SK-N-SH (cell line): ENCODE data around the gene HAPLN2. TPM values are rescaled to one million over a fixed set of nuclear protein-coding genes. Genes with fewer than 3 reads are reported as not detected.

ENCODE experiments used
- CTCF ChIA-PET: fragments of 300-600, 350-600 bp; formaldehyde crosslinking; extraction: SDS; loops from one replicate; lab custom pipeline; 2021; lab: Yijun Ruan, JAX
- POLR2A ChIA-PET: fragments of 350-600 bp; sonication (Branson Sonifier 250); formaldehyde crosslinking; extraction: SDS; loops from one replicate; lab custom pipeline; 2020; ENCODE audit warnings: antibody characterized with exemption, inconsistent platforms; lab: Yijun Ruan, JAX
- DNase-seq: peaks from one replicate; pipeline ENCODE4 v3.0.0; 2012
- H2AFZ ChIP-seq: fragments of 200-600 bp; sonication (generic); 2 replicates; pipeline ENCODE4 v1.8.1; 2016; ENCODE audit warnings: antibody characterized with exemption, mild to moderate bottlenecking, low read depth
- H3F3A ChIP-seq: fragments of 200-600 bp; sonication (generic); replicated peaks from 2 replicates; pipeline ENCODE3; 2016; ENCODE audit warnings: antibody characterized with exemption, mild to moderate bottlenecking; ENCODE audit not compliant: insufficient read depth
- H3K27ac ChIP-seq, 2 experiments: fragments of 200-500 bp in 1 of 2; fragments of 200-600 bp in 1 of 2; sonication (Bioruptor generic) in 1 of 2; sonication (generic), shearing (Covaris generic) in 1 of 2; 2 replicates each; pipeline versions ENCODE4 v1.5.1 to v1.6.1; 2014 to 2016; ENCODE audit warnings: low read depth in 2 of 2, inconsistent platforms in 1 of 2, low read length in 1 of 2, mild to moderate bottlenecking in 1 of 2, mixed read lengths in 1 of 2
- H3K27me3 ChIP-seq: fragments of 200-600 bp; sonication (generic), shearing (Covaris generic); 2 replicates; pipeline ENCODE4 v1.6.1; 2016; ENCODE audit warnings: mixed run types; ENCODE audit not compliant: insufficient read depth
- H3K36me3 ChIP-seq, 2 experiments: fragments of 200-500 bp in 1 of 2; fragments of 200-600 bp in 1 of 2; sonication (Bioruptor generic) in 1 of 2; sonication (generic) in 1 of 2; replicated peaks in 1 of 2; 2 replicates each; pipeline versions ENCODE3 to v1.5.1; 2014 to 2016; ENCODE audit warnings: low read length in 1 of 2, mild to moderate bottlenecking in 1 of 2; ENCODE audit not compliant: insufficient read depth in 2 of 2, control insufficient read depth in 1 of 2
- H3K4me1 ChIP-seq, 2 experiments: fragments of 200-500 bp in 1 of 2; fragments of 200-600 bp in 1 of 2; sonication (Bioruptor generic) in 1 of 2; sonication (generic), shearing (Covaris generic) in 1 of 2; 2 replicates each; pipeline versions ENCODE4 v1.5.1 to v1.6.1; 2014 to 2016; ENCODE audit warnings: low read depth in 1 of 2, low read length in 1 of 2, mixed run types in 1 of 2; ENCODE audit not compliant: insufficient read depth in 2 of 2, control insufficient read depth in 1 of 2
- H3K4me2 ChIP-seq: fragments of 200-600 bp; sonication (generic), shearing (Covaris generic); 2 replicates; pipeline ENCODE4 v1.6.1; 2017; ENCODE audit warnings: mixed run types
- H3K4me3 ChIP-seq, 2 experiments: fragments of 200-500 bp in 1 of 2; fragments of 200-600 bp in 1 of 2; sonication (Bioruptor generic) in 1 of 2; sonication (generic), shearing (Covaris generic) in 1 of 2; 2 replicates each; pipeline versions ENCODE4 v1.5.1 to v1.8.1; 2014 to 2016; ENCODE audit warnings: low read depth in 2 of 2, inconsistent platforms in 1 of 2, low read length in 1 of 2, mild to moderate bottlenecking in 1 of 2, mixed read lengths in 1 of 2, moderate library complexity in 1 of 2
- H3K79me2 ChIP-seq: fragments of 200-600 bp; sonication (generic); 2 replicates; pipeline ENCODE4 v1.8.1; 2017; ENCODE audit warnings: mild to moderate bottlenecking; ENCODE audit not compliant: insufficient read depth
- H3K9ac ChIP-seq: fragments of 200-600 bp; sonication (generic); 2 replicates; pipeline ENCODE4 v1.6.1; 2017; ENCODE audit warnings: mixed run types
- H3K9me2 ChIP-seq: fragments of 200-600 bp; sonication (generic); 2 replicates; pipeline ENCODE4 v1.6.1; 2017; ENCODE audit warnings: mixed run types
- H3K9me3 ChIP-seq: fragments of 200-600 bp; sonication (generic); 2 replicates; pipeline ENCODE4 v1.6.1; 2017; ENCODE audit warnings: mixed run types, mild to moderate bottlenecking, moderate library complexity
- H4K20me1 ChIP-seq: fragments of 200-600 bp; sonication (generic); 2 replicates; pipeline ENCODE4 v1.6.1; 2017; ENCODE audit warnings: mild to moderate bottlenecking, mixed run types; ENCODE audit not compliant: insufficient read depth
- CTCF ChIP-seq: fragments of 200-600 bp; sonication (generic); IDR thresholded peaks from 2 replicates; pipeline ENCODE4 v1.6.1; 2017; ENCODE audit warnings: antibody characterized with exemption, mild to moderate bottlenecking, moderate library complexity
- EP300 ChIP-seq, 2 experiments: IDR thresholded peaks; 2 replicates each; pipeline versions ENCODE4 v1.4.0 to v1.6.1; 2012; ENCODE audit warnings: borderline replicate concordance in 1 of 2, low read depth in 1 of 2, low read length in 1 of 2
- EZH2phosphoT487 ChIP-seq: fragments of 200-600 bp; sonication (generic); IDR thresholded peaks from 2 replicates; pipeline ENCODE4 v1.6.1; 2017; ENCODE audit warnings: low read depth, mixed run types, mild to moderate bottlenecking, antibody characterized with exemption, moderate library complexity, borderline replicate concordance
- FOXJ3 ChIP-seq: sonication (generic); formaldehyde crosslinking; IDR thresholded peaks from 2 replicates; pipeline ENCODE4 v1.5.1; 2020; ENCODE audit warnings: mild to moderate bottlenecking, missing genetic modification reagents
- FOXM1 ChIP-seq: IDR thresholded peaks from 2 replicates; pipeline ENCODE4 v1.4.0; 2012; ENCODE audit warnings: low read depth, mild to moderate bottlenecking
- GABPA ChIP-seq: IDR thresholded peaks from 2 replicates; pipeline ENCODE4 v1.4.0; 2012; ENCODE audit warnings: low read depth, mild to moderate bottlenecking
- GATA2 ChIP-seq: sonication (generic); formaldehyde crosslinking; IDR thresholded peaks from 2 replicates; pipeline ENCODE4 v1.5.0; 2020; ENCODE audit warnings: mild to moderate bottlenecking, missing genetic modification reagents
- MEF2A ChIP-seq: IDR thresholded peaks from 2 replicates; pipeline ENCODE4 v1.4.0; 2012; ENCODE audit warnings: low read depth, borderline replicate concordance
- MXI1 ChIP-seq: IDR thresholded peaks from 2 replicates; pipeline ENCODE4 v1.6.1; 2012; ENCODE audit warnings: mild to moderate bottlenecking, low read depth, low read length, improper control_type of control experiment
- RAD21 ChIP-seq: IDR thresholded peaks from 2 replicates; pipeline ENCODE4 v1.6.1; 2012; ENCODE audit warnings: mild to moderate bottlenecking, low read length
- RCOR1 ChIP-seq: fragments of 150-350 bp; IDR thresholded peaks from 2 replicates; pipeline ENCODE4 v1.6.1; 2017; ENCODE audit warnings: antibody characterized with exemption, low read length
- RFX5 ChIP-seq: IDR thresholded peaks from 2 replicates; pipeline ENCODE4 v1.6.1; 2012; ENCODE audit warnings: mild to moderate bottlenecking, improper control_type of control experiment, low read length
- SMC3 ChIP-seq: IDR thresholded peaks from 2 replicates; pipeline ENCODE4 v1.6.1; 2012; ENCODE audit warnings: low read depth, low read length, improper control_type of control experiment
- TAF1 ChIP-seq: IDR thresholded peaks from 2 replicates; pipeline ENCODE4 v1.6.1; 2012; ENCODE audit warnings: low read depth, mild to moderate bottlenecking, low read length, moderate library complexity, borderline replicate concordance
- TEAD4 ChIP-seq: IDR thresholded peaks from 2 replicates; pipeline ENCODE4 v1.4.0; 2012; ENCODE audit warnings: mild to moderate bottlenecking, borderline replicate concordance; ENCODE audit not compliant: insufficient read depth
- WGBS: methylation state at CpG from one replicate; pipeline ENCODE4 v1.1.6; 2017; ENCODE audit warnings: low lambda C conversion rate; 5-methylcytosine and 5-hydroxymethylcytosine counted together
- polyA plus RNA-seq, 3 experiments: library from polyadenylated mRNA; depleted of rRNA; stranded (reverse); fragments of >200 nt; gene quantifications; 2 replicates each; pipeline ENCODE4 v1.2.3, GENCODE V29; 2012
- TF ChIP-seq, protein P1 (sequence below): IDR thresholded peaks from 2 replicates; pipeline ENCODE4 v1.4.0; 2012; ENCODE audit warnings: low read depth
- TF ChIP-seq, protein P2 (sequence below): IDR thresholded peaks from 2 replicates; pipeline ENCODE4 v1.4.0; 2012; ENCODE audit warnings: low read depth, borderline replicate concordance
- TF ChIP-seq, protein P3 (sequence below): fragments of 150-350 bp; IDR thresholded peaks from 2 replicates; pipeline ENCODE4 v1.6.1; 2017; ENCODE audit warnings: antibody characterized with exemption, low read length, low read depth, borderline replicate concordance
- TF ChIP-seq, protein P4 (sequence below): IDR thresholded peaks from 2 replicates; pipeline ENCODE4 v1.4.0; 2012; ENCODE audit warnings: low read depth, borderline replicate concordance

HAPLN2 gene
- polyA plus RNA-seq, 1 of the 3 experiments (the other 2 are of a cell fraction) = 0.20 TPM

DNA sequence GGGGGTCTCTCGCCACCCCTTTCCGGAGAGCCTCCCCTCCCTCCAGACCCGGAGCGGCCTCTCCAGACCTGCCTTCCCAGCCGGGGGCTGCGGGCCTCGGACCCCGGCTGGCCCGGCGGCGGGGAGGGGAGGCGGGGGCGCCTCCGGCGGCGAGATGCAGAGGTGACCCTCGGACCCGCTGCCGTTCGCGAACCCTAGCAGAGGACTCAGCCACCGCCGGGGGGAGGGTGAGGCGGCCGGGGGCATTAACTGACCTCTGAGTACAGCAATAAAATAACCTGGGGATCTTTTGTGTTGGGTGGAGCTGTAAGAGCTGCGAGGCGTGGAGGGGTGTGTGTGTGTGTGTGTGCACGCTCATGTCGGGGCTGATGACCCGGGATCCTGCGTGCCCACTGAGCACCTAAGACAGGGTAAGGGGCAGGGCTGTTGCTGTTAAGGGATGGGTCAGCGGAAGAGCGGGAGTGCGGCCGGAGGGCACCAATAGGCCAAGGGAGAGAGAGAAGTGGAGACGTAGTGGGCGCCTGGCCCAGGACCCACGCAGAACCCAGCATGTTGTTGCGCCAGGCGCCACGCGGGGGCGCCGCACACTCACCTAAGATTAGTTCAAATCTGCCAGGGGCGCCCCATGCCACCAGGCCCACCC lies 6.3 kb downstream of the HAPLN2 start:
- no peak overlapping the region for H2AFZ ChIP-seq
- POLR2A ChIA-PET = no interaction called here
- no peaks in the 10 kb centered on the region for H4K20me1 ChIP-seq
- H3K4me2 ChIP-seq = peak overlapping the region; percentile 86; the same call in 1 of the 2 replicates
- CTCF ChIA-PET = interaction anchor here (0.9 to 18.0 kb wide), 27 partner anchors 8 to 269 kb away, joined by 3 to 643 read pairs (median 9); partner anchors contain the start of genes BCAN, CRABP2, ISG20L2 and METTL25B
- TF ChIP-seq EZH2phosphoT487 (peak; percentile 79), RAD21 (peak; percentile 76), SMC3 (peak; percentile 63), CTCF (peak; percentile 96), FOXM1 (no peak), GATA2 (CRISPR knock-in tag) (no peak)
- DNase-seq = peak; percentile 79
- peaks cover 0 to 13% of the 10 kb centered on the region in 2 experiments; a peak in 1 of 4 replicates for H3K4me1 ChIP-seq
- no peak overlapping the region for H3K27ac ChIP-seq
- H3K9me3 ChIP-seq = no peaks in the 10 kb centered on the region
- H3K9ac ChIP-seq = no peak overlapping the region
- 3% methylated on average over 31 of the region's 45 CpGs for WGBS
- H3K4me3 ChIP-seq = peak overlapping the region; percentile 10 to 31; a peak in 2 of 4 replicates
- H3K79me2 ChIP-seq = no peaks in the 10 kb centered on the region
- peaks cover 29% of the 10 kb centered on the region for H3K27me3 ChIP-seq
- no peaks in the 10 kb centered on the region for H3K9me2 ChIP-seq
- H3F3A ChIP-seq = peaks cover 7% of the 10 kb centered on the region
- no peaks in the 10 kb centered on the region for H3K36me3 ChIP-seq

DNA sequence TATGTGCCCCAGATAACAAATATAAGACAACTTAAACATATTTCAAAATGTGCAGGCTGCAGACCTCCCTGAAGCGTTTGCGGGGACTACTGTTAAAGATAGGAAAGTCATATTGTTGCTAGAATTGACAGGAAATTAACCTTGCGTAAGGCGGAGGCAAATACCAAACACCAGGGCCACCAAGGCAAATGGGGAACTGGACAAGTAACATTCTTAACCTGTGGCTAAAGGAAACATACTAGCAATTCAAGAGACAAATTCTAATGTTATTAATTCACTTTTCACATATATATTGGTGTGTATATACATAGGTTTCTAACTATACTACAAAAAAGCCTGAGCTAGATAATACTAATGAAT lies 6.8 kb downstream of the HAPLN2 start:
- H3F3A ChIP-seq = peaks cover 5% of the 10 kb centered on the region
- DNase-seq = no peak
- H4K20me1 ChIP-seq = no peaks in the 10 kb centered on the region
- H3K9me3 ChIP-seq = no peaks in the 10 kb centered on the region
- H3K9ac ChIP-seq = no peak overlapping the region
- ChIA-PET CTCF (interaction anchor here (0.6 to 18.0 kb wide), 22 partner anchors 8 to 196 kb away, joined by 3 to 643 read pairs (median 15); partner anchors contain the start of genes BCAN, CRABP2, ISG20L2 and METTL25B), POLR2A (no interaction called here)
- WGBS = 45% methylated on average over 4 of the region's 4 CpGs
- peak overlapping the region in 1 of 2 experiments; percentile 31; a peak in 1 of 4 replicates for H3K4me3 ChIP-seq
- no peak overlapping the region for H2AFZ ChIP-seq
- H3K36me3 ChIP-seq = no peaks in the 10 kb centered on the region
- peaks cover 0 to 13% of the 10 kb centered on the region in 2 experiments; a peak in 1 of 4 replicates for H3K4me1 ChIP-seq
- H3K79me2 ChIP-seq = no peaks in the 10 kb centered on the region
- H3K27ac ChIP-seq = no peak overlapping the region
- peaks cover 30% of the 10 kb centered on the region for H3K27me3 ChIP-seq
- H3K4me2 ChIP-seq = no peak overlapping the region
- H3K9me2 ChIP-seq = no peaks in the 10 kb centered on the region
- no peak for TF ChIP-seq GABPA
- TF ChIP-seq FOXM1 = no peak
- TF ChIP-seq MXI1 = no peak
- TF ChIP-seq, protein P1, sequence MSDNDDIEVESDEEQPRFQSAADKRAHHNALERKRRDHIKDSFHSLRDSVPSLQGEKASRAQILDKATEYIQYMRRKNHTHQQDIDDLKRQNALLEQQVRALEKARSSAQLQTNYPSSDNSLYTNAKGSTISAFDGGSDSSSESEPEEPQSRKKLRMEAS = no peak
- TF ChIP-seq, protein P2, sequence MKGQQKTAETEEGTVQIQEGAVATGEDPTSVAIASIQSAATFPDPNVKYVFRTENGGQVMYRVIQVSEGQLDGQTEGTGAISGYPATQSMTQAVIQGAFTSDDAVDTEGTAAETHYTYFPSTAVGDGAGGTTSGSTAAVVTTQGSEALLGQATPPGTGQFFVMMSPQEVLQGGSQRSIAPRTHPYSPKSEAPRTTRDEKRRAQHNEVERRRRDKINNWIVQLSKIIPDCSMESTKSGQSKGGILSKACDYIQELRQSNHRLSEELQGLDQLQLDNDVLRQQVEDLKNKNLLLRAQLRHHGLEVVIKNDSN = no peak
- no peak for TF ChIP-seq RFX5
- no peak for TF ChIP-seq TEAD4
- no peak for TF ChIP-seq RCOR1
- no peak for TF ChIP-seq TAF1
- TF ChIP-seq, protein P3, sequence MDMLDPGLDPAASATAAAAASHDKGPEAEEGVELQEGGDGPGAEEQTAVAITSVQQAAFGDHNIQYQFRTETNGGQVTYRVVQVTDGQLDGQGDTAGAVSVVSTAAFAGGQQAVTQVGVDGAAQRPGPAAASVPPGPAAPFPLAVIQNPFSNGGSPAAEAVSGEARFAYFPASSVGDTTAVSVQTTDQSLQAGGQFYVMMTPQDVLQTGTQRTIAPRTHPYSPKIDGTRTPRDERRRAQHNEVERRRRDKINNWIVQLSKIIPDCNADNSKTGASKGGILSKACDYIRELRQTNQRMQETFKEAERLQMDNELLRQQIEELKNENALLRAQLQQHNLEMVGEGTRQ = no peak
- TF ChIP-seq, protein P4, sequence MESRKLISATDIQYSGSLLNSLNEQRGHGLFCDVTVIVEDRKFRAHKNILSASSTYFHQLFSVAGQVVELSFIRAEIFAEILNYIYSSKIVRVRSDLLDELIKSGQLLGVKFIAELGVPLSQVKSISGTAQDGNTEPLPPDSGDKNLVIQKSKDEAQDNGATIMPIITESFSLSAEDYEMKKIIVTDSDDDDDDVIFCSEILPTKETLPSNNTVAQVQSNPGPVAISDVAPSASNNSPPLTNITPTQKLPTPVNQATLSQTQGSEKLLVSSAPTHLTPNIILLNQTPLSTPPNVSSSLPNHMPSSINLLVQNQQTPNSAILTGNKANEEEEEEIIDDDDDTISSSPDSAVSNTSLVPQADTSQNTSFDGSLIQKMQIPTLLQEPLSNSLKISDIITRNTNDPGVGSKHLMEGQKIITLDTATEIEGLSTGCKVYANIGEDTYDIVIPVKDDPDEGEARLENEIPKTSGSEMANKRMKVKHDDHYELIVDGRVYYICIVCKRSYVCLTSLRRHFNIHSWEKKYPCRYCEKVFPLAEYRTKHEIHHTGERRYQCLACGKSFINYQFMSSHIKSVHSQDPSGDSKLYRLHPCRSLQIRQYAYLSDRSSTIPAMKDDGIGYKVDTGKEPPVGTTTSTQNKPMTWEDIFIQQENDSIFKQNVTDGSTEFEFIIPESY = no peak
- TF ChIP-seq EP300 (IDR thresholded peaks at IDR 0.05; ENCODE audit: borderline replicate concordance in 1 of 2, low read depth in 1 of 2, low read length in 1 of 2) = no peak
- TF ChIP-seq FOXJ3 (CRISPR knock-in tag) = no peak
- no peak for TF ChIP-seq MEF2A
